Aorta (tissue), 5 donors: ENCODE measurements around the gene FA2H. TPM values are rescaled to one million over a fixed set of nuclear protein-coding genes. Genes with fewer than 3 reads are reported as not detected.
"Not testable (repeated sequence)": the region's sequence is repeated elsewhere in the genome, so short reads cannot be mapped to it uniquely, and the experiment has no call there.

Experiments used
- ATAC-seq: fragments of 200-7000 bp; cut with Tn5 transposase; one replicate; pipeline ENCODE4 v1.9.1; 2022; ENCODE audit warnings: moderate library complexity; ENCODE audit not compliant: low FRiP score
- DNase-seq, 2 donors: peaks; one replicate each; pipeline ENCODE4 v3.0.0-alpha.2; 2020
- H3K27ac ChIP-seq, 2 donors: one replicate each; pipeline ENCODE4 v1.5.1; 2013; ENCODE audit warnings: low read length in 2 of 2, mild to moderate bottlenecking in 2 of 2, moderate library complexity in 2 of 2, control low read depth in 1 of 2, inconsistent platforms in 1 of 2, low read depth in 1 of 2
- H3K27me3 ChIP-seq, 2 donors: one replicate each; pipeline ENCODE4 v1.6.1; 2013; ENCODE audit warnings: control low read depth in 1 of 2, low read length in 1 of 2, mild to moderate bottlenecking in 1 of 2, moderate library complexity in 1 of 2; ENCODE audit not compliant: insufficient read depth in 2 of 2, control insufficient read depth in 1 of 2
- H3K36me3 ChIP-seq, 2 donors: one replicate each; pipeline ENCODE4 v1.6.1; 2013; ENCODE audit warnings: control low read depth in 1 of 2, low read length in 1 of 2, mild to moderate bottlenecking in 1 of 2; ENCODE audit not compliant: insufficient read depth in 2 of 2, control insufficient read depth in 1 of 2
- H3K4me1 ChIP-seq, 2 donors: one replicate each; pipeline ENCODE4 v1.6.1; 2013; ENCODE audit warnings: low read length in 2 of 2, control low read depth in 1 of 2, mild to moderate bottlenecking in 1 of 2, moderate library complexity in 1 of 2; ENCODE audit not compliant: insufficient read depth in 2 of 2, control insufficient read depth in 1 of 2
- H3K4me3 ChIP-seq, 2 donors: one replicate each; pipeline ENCODE4 v1.5.1; 2013; ENCODE audit warnings: low read length in 2 of 2, control low read depth in 1 of 2, mild to moderate bottlenecking in 1 of 2
- H3K9me3 ChIP-seq: one replicate; pipeline ENCODE4 v1.6.1; 2013; ENCODE audit warnings: mild to moderate bottlenecking, low read length; ENCODE audit not compliant: control insufficient read depth
- WGBS, 2 donors: extraction: QIAGEN DNeasy Blood & Tissue Kit; methylation state at CpG; one replicate each; pipeline ENCODE4 v1.1.7; 2013; 5-methylcytosine and 5-hydroxymethylcytosine counted together
- intact Hi-C, 2 donors: fragments of 100-400 bp; cut with DNase I; formaldehyde crosslinking; loops; one replicate each; pipeline versions ENCODE4 v1.14.2 to v1.15.0; 2022
- polyA plus RNA-seq, 2 donors: library from polyadenylated mRNA; stranded (reverse); fragments of 200-250 nt; gene quantifications; one replicate each; pipeline ENCODE4 v1.2.3, GENCODE V29; 2013
- total RNA-seq, 2 donors: library from RNA; stranded (reverse); fragmentation: NEBNext Ultra II Directional; extraction: Animal tissue kit (Norgen Biotek cat#: 25700); gene quantifications; one replicate each; pipeline ENCODE4 v1.2.1, GENCODE V29; 2021
- donor health status: healthy with polysubstance abuse.
- donor health status: Bipolar disorder and iron deficiency.
- donor health status: DM: no; HTN: no; CAD: no.
- donor health status: DM: no; HTN: no; CAD: no.
- donor health status: DM: yes; HTN: yes; CAD: no.

FA2H gene
- total and polyA plus RNA-seq, 4 donors, result 0.49 to 1.9 (median 0.54) TPM; not detected in 1

GRCh38 chr16:74726716-74727115, 47.9 kb downstream of the FA2H start:
- ATAC-seq (no peak), DNase-seq (no peak)
- Histone ChIP-seq H3K4me3 (no peak overlapping the region), H3K27ac (no peak overlapping the region), H3K4me1 (no peaks in the 10 kb centered on the region), H3K9me3 (peaks cover 3% of the 10 kb centered on the region), H3K27me3 (no peaks in the 10 kb centered on the region), H3K36me3 (no peaks in the 10 kb centered on the region)
- intact Hi-C loops, result no loop called here
- 47 to 63% methylated on average over 2 of the region's 2 CpGs for WGBS, 2 donors

GRCh38 chr16:74725651-74726455, 48.8 kb downstream of the FA2H start:
- intact Hi-C loops, result no loop called here
- DNase-seq (no peak), ATAC-seq (no peak)
- Histone ChIP-seq H3K27ac (no peak overlapping the region), H3K4me3 (no peak overlapping the region), H3K36me3 (no peaks in the 10 kb centered on the region), H3K27me3 (no peaks in the 10 kb centered on the region), H3K4me1 (no peaks in the 10 kb centered on the region), H3K9me3 (peaks cover 3% of the 10 kb centered on the region)
- WGBS, 2 donors, result 93 to 94% methylated on average over 12 of the region's 12 CpGs

DNA sequence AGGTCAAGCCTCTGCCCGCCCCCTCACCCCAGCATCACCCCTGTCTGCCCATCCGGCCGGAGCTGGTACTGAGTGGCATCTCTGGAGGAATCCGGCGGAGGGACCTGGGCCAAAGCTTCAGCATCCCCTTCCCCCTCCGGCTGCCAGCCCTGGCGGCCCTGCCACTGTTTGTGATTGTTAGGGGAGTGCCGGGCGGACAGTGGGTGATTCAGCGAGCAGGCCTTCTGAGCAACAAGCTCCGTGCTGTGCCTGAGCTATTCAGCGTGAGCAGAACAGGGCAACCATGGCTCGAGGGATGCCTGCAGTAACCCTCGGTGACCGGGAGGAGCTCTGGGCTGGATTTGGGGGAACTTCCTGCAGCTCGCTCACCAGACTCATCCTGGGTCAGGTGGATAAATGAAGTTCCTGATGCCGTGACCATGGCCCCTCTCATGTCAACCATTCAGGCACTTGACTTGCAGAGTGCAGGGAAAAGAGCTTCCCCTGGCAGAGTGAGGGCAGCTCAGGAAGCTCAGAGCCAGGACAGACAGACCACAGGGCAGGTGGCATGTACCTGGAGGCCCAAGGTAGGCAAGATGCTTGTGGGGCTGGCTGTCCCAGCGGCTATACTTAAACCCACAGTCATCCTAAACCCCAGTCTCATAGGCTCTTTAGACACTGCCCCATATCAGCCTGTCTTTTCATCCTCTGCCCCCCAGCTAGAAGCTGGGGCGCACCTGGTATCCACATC, 49.6 kb downstream of the FA2H start:
- DNase-seq, result peak; percentile 72 to 81
- no peak overlapping the region for H3K27ac ChIP-seq

DNA sequence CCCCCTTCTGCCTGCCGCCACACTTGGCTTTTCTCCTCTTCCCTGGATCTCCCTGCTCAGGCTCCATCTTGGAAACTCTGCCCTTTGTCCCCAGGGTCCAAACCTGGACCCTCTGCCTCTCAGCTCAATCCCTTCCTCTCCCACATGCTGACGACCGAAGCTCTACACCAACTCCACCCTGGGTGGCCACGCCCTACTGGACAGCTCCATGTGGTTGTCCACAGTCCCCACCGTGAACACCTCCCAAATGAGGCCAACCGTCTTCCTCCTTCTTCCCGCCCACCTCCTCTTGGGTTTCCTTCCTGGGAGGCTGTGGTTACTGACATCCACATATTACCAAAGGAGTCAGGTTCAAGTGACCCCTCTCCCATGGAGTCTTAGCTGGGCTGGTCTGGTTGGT, 51.4 kb downstream of the FA2H start:
- ATAC-seq (no peak), DNase-seq (no peak)
- intact Hi-C loops, result no loop called here
- Histone ChIP-seq H3K36me3 (no peaks in the 10 kb centered on the region), H3K4me3 (no peak overlapping the region), H3K9me3 (peaks cover 3% of the 10 kb centered on the region), H3K4me1 (no peaks in the 10 kb centered on the region), H3K27ac (no peak overlapping the region), H3K27me3 (no peaks in the 10 kb centered on the region)
- 81 to 83% methylated on average over 7 of the region's 7 CpGs for WGBS, 2 donors

More for the DNA sequence above, 49.6 kb downstream of the FA2H start:
- Histone ChIP-seq H3K9me3 (peaks cover 3% of the 10 kb centered on the region), H3K4me1 (no peaks in the 10 kb centered on the region), H3K27me3 (no peaks in the 10 kb centered on the region), H3K36me3 (no peaks in the 10 kb centered on the region), H3K4me3 (no peak overlapping the region)
- intact Hi-C loops, result no loop called here
- WGBS, 2 donors, result 28 to 29% methylated on average over 18 to 19 of the region's 19 CpGs
- ATAC-seq, result peak; percentile 44

DNA sequence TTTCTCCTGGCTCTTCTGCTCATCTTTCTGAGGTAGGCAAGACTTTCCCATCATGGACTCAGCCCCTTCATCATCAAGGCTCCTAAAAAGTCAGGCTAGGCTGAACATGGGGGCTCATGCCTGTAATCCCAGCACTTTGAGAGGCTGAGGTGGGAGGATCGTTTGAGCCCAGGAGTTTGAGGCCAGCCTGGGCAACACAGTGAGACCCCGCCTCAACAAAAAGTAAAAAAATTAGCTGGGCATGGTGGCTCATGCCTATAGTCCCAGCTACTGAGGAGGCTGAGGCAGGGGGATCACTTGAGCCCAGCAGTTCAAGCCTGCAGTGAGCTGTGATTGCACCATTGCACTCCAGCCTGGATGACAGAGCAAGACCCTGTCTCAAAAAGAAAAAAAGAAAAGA, 52.5 kb downstream of the FA2H start:
- H3K4me3 ChIP-seq, ATAC-seq, H3K9me3 ChIP-seq, H3K36me3 ChIP-seq, DNase-seq, H3K4me1 ChIP-seq, intact Hi-C loops, H3K27ac ChIP-seq, H3K27me3 ChIP-seq: not testable (repeated sequence)
- 88 to 89% methylated on average over 2 of the region's 2 CpGs for WGBS, 2 donors

GRCh38 chr16:74721716-74722115, 52.9 kb downstream of the FA2H start:
- no peak overlapping the region for H3K27ac ChIP-seq
- H3K4me3 ChIP-seq, result no peak overlapping the region
- H3K36me3 ChIP-seq, result no peaks in the 10 kb centered on the region
- intact Hi-C loops, result no loop called here
- H3K9me3 ChIP-seq, result no peaks in the 10 kb centered on the region
- H3K4me1 ChIP-seq, result no peaks in the 10 kb centered on the region
- no peak for DNase-seq
- ATAC-seq, result no peak
- WGBS, 2 donors, result 79 to 81% methylated on average over 11 of the region's 11 CpGs
- no peaks in the 10 kb centered on the region for H3K27me3 ChIP-seq

- H3K4me1 ChIP-seq, result no peaks in the 10 kb centered on the region
- H3K36me3 ChIP-seq, result no peaks in the 10 kb centered on the region
- H3K4me3 ChIP-seq, result no peak overlapping the region
- no peak for DNase-seq
- WGBS, 2 donors, result 70 to 77% methylated on average over 5 of the region's 5 CpGs
- H3K27me3 ChIP-seq, result no peaks in the 10 kb centered on the region
- intact Hi-C loops, result no loop called here
- no peak overlapping the region for H3K27ac ChIP-seq
- ATAC-seq, result no peak
- no peaks in the 10 kb centered on the region for H3K9me3 ChIP-seq
Measured at GRCh38 chr16:74720579-74720978, 54.0 kb downstream of the FA2H start.

DNA sequence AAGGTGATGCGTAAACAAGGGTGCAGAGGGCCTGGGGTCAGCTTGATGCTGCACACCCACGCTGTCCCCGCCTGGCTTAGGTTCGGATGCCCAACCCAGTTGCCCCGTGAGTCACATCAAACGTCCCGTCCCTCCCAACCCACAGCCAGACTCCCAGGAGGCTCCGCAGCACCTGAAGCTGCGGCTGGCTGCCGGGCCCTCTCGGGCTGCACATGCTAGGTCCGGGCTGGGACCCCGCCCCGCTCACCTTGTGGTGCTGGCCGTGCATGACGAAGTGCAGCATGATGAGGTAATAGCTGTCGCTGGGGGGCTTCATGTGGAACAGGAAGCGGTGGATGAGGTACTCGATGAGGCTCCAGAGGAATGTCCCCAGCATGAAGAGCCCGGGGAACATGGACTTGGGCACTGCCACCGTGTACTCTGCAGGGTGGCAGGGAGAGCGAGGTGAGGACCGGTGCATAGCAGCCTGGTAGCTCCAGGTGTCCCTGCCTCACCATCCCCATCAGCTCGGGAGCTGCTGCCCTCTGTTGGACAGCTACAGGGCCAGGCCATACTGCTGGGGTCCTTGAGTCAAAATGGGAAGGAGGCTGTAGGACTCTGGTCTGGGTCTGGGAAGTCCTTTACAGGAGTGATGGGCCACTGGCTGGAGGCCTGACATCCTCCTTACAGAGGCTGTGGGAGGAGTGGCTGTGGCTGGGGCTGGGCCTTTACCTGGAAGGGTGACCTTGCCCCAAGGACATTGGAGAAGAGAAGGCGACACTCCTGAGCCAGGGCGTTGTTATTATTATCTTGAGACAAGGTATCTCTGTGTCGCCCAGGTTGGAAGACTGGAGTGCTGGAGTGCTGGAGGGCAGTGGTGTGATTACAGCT, 55.6 kb downstream of the FA2H start:
- no peak overlapping the region for H3K27ac ChIP-seq
- H3K36me3 ChIP-seq, result no peaks in the 10 kb centered on the region
- DNase-seq (no peak), ATAC-seq (no peak)
- H3K4me1 ChIP-seq, result no peaks in the 10 kb centered on the region
- WGBS, 2 donors, result 90 to 92% methylated on average over 27 of the region's 27 CpGs
- H3K9me3 ChIP-seq, result no peaks in the 10 kb centered on the region
- intact Hi-C loops, result no loop called here
- no peak overlapping the region for H3K4me3 ChIP-seq
- H3K27me3 ChIP-seq, result no peaks in the 10 kb centered on the region
